GM21390 (cell line): ENCODE measurements around the gene MMP23B.
"Not testable (repeated sequence)": the region's sequence is repeated elsewhere in the genome, so short reads cannot be mapped to it uniquely, and the experiment has no call there.

Source experiments
- ATAC-seq: cut with Tn5 transposase; IDR thresholded peaks from one replicate; pipeline ENCODE4 v1.9.1; 2021; ENCODE audit not compliant: unreplicated experiment

Gene MMP23B

DNA sequence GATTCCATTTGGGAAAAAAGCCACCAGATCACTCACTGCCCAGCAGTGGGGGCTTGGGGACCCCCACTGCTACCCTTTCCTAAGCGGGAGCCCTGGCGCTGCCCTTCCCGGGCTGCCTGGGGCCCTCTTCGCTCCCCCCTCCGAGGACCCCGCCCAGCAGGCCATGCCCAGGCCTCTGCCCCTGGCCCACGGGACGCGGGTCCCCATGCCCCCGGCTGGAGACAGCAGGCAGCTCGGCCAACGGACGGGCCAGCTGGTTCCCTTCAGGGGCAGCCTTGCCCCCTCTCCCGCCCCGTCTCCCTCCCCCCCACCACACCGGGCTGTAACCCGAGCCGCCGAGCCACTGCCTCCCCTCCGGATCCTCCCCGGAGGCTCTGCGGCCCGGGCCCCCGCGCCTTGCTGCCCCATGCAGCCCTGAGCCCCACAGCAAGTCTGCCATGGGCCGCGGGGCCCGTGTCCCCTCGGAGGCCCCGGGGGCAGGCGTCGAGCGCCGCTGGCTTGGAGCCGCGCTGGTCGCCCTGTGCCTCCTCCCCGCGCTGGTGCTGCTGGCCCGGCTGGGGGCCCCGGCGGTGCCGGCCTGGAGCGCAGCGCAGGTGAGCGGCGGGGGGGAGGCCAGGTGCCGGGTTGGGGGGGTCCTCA is at the start of gene MMP23B:
Gene MMP23B (plus strand): TSS at position 392 of the 639 bp plus-strand sequence. CDS start 46 bp downstream, at position 438.
- no peak for ATAC-seq

DNA sequence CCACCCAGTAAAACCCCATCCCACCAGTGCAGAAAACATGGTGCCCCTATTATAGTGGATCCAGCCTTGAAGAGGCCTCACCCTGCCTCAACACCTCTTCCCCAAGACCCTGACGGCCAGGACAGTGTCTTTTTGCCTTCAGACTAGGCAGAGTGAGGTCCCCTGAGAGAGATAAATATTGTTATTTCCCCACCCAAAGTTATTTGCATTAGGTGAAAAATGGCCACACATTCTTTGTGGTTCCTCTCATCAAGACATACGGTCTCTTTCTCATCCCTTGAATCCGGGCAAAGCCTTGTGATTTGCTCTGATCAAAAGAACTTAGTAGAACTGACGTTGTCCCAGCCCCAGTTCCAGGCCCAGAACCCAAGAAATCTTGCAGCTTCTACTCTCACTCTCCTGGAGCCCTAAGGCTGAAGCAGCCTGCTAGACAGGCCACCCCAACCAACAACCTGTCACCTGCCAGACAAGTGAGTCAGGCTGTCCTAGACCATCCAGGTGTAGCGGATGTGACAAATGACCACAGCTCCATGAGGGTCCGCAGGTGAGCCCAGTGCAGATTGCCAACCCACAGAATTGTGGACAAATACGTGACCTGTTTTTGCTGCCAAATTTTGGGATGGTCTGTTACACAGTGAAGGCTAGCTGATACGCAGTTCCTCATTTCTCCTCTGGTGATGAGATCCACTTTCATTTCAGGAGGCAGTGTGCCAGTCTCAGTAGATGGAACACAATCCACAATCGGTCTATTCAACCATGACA is 49.2 kb upstream of the MMP23B start:
- no peak for ATAC-seq

DNA sequence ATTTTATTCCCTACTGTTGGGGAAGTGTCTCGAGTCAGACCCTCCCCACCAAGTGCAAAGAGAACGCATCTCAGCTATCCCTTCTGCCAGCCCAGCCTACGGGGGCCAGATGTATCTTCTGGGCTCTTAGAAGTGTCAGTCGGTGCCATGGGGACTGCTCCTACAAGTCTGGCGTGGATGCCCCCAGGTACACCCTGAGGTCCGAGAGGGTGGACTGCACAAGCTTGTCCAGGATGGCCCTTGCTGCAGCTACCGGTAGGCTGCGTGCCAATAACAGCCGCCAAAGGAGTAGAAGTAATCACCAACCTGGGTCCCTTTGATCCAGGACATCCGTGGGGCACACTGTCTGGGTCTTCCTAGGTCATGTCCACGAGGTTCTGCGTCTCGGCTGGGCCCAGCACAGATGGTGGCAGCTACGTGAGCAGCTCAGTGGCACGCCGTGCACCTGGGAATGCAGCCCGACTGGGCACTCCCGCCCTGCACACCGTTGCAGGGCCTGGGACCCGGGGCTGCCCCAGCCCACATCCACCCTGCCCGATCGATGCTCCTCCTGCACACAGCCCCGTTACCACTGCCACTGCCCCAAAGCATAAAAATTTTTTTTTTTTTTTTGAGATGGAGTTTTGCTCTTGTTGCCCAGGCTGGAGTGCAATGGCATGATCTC is 48.5 kb upstream of the MMP23B start:
- ATAC-seq: no peak

DNA sequence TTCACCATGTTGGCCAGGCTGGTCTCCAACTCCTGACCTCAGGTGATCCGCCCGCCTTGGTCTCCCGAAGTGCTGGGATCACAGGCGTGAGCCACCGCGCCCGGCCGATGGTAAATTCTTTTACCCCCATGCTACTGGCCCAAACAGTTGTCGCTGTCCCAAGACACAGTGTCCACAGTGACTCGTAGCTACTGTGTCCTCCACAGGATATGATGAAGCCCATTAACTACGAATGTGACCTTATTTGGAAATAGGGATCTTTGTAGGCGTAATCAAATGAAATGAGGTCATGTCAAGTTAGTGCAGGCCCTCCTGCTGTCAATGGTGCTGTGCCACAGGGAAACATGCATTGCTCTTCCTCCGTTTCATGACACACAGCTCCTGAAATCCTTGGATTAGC is 40.5 kb upstream of the MMP23B start:
- ATAC-seq: no peak

DNA sequence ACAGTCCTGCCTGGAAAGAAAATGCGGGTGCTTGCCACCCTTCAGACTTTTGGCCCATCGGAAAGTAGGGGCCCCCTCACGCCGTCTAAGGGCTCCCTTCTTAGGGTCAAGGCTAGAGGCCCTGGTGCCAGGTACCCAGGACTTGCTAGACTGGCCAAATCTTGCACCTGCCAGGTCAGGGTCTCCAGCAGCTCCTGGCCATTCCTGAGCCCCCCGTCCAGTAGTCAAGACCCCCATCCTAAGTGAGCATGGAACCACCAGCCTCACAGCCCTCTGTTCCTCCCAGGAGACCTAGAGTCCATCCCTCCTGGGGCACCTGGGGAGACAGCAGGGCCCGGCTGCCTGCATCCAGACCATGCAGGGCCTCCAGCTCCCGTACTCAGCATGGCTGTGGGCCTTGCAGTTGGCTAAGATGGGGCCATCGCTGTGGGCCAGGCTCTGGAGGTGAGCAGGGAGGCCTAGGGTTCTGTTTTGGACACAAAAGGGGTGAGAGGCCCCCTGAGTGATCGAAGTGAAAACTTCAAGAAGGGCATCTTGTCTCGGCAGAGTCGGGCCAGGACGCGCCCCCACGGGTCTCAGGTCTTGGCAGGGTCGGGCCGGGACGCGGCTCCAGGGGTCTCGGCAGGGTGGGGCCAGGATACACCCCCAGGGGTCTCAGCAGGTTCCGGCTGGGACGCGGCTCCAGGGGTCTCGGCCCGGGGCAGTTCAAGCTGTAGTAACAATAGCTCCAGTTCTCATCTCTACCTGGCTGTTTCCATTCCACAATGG is 38.0 kb upstream of the MMP23B start:
- no peak for ATAC-seq

DNA sequence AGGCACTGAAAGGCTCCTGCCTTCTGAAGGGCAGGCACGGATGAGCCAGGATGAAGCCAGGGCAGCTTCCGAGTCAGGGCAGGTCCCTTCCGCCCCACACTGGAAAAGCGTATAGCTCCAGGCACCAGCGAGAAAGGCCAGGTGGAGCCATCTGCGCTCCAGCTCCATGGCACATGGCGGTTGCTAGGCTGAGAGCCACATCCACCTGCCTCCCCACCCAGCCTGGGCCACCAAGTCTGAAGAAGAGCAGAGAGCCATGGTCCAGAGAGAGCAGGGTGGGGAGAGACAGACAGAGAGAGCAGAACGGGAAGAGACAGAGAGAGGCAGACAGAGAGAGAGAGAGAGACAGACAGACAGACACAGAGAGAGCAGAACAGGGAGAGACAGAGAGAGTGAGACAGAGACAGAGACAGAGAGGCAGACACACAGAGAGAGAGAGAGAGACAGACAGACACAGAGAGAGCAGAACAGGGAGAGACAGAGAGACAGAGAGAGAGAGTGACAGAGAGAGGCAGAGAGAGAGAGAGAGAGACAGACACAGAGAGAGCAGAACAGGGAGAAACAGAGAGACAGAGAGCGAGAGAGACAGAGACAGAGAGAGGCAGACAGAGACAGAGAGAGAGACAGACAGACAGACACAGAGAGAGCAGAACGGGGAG is 37.2 kb upstream of the MMP23B start:
- ATAC-seq: no peak

DNA sequence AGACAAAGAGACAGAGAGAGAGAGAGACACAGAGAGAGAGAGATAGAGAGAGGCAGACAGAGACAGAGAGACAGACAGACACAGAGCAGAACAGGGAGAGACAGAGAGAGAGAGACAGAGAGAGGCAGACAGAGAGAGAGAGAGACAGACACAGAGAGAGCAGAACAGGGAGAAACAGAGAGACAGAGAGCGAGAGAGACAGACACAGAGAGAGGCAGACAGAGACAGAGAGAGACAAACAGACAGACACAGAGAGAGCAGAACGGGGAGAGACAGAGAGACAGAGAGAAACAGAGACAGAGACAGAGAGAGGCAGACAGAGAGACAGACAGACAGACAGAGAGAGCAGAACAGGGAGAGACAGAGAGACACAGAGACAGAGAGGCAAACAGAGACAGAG is 36.6 kb upstream of the MMP23B start:
- ATAC-seq: not testable (repeated sequence)

DNA sequence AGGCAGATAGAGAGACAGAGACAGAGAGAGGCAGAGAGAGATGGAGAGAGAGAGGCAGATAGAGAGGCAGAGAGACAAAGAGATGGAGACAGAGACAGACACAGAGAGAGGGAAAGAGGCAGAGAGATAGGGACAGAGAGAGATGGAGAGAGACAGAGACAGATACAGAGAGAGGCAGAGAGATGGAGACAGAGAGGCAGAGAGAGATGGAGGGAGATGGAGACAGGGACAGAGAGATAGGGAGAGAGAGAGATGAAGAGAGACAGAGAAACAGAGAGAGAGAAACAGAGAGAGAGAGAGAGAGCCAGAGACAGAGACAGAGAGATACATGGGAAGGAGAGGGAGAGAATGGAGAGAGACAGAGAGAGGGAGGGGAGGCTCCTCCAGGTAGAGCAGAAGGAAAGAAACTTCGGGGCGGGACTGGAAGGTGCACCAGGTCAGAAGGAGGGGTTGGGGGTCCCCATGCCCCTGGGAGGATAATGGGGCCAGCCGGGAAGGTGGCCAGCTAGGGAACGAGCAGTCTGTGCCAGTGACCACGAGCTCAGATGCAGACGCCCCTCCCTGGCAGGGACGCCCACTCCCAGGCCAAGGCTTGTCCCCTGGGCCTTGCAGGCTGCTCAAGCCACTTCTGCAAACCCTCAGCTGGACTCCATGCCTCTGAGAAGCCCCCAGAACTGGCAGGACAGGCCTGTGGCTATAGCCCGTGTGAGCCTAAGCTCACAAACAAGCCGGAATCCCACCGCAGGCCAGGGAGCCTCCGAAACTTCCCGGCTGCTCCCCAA is 35.3 kb upstream of the MMP23B start:
- ATAC-seq: no peak

DNA sequence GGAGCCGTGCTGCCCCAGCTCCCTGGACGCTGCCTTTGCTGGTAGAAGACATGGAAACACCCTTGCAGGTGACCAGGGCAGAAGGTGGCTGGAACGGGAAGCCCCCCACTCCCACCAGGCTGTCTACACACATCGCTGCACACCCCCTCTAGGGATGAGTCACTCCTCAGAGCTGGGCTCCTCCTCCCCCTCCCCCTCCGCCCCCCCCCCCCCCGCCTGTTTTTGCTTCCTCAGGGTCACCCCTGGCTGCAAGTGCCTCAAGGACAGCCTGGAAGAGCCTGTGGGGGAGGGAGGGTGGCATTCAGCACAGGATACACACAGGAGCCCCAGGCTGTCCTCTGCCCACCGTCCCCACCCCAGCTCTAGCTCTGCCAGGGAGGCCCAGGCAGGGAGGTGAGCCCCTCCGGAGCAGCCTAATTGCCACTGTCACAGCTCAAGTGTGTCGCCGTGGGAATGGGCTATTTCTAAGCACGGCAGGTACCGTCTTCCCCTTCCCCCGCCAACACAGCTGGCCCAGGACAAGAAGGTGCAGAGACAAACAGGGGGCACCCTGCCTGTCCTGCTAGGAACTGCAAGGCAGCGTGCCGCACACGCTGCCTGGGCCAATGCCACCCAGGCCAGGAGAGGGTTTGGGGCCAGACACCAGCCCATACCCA is 34.6 kb upstream of the MMP23B start:
- ATAC-seq: no peak

DNA sequence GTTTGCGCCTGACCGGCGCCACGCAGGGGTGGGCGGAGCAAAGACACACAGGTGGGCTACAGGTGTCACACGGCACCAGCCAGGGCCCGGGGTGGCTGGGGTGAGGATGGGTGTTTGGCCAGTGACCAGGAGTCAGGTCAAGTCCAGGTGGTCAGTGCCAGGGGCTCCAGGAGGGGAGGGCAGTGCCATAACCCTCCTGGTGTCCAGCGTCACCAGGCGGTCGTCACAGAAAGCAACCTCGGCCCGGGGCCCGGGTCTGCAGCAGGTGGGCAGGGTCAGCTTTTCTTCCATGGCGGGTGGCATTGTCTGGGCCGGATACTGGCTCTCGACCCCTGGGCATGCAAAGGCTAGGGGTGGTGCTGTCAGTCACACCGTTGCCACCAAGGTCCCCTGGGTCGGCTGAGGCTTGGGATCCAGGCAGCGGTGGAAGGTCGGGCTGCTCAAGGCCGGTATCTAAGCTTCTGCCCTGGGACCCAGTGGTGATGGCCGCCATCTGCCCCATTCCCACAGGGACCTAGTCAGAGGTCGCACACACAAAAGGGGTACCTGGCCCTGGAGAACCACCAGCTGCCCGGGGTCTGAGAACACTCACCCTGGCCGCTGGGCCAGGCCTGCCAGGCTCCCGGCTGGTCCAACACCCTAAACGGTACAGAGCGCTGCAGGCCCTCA is 33.8 kb upstream of the MMP23B start:
- ATAC-seq: no peak

DNA sequence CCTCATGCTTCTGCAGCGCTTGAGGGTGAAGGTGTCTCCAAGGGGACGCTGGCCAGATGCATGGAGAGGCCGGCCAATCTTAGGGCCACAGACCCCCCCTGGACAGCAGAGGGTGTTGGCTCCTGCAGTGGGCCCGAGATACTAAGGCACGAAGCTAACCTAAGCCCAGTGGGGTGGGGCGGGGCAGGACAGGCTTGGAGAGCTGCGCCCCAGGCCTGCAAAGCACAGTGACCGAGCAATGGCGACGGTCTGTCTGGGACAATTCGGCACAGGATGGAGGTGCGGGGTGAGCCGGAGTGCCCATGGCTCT is 33.3 kb upstream of the MMP23B start:
- no peak for ATAC-seq

DNA sequence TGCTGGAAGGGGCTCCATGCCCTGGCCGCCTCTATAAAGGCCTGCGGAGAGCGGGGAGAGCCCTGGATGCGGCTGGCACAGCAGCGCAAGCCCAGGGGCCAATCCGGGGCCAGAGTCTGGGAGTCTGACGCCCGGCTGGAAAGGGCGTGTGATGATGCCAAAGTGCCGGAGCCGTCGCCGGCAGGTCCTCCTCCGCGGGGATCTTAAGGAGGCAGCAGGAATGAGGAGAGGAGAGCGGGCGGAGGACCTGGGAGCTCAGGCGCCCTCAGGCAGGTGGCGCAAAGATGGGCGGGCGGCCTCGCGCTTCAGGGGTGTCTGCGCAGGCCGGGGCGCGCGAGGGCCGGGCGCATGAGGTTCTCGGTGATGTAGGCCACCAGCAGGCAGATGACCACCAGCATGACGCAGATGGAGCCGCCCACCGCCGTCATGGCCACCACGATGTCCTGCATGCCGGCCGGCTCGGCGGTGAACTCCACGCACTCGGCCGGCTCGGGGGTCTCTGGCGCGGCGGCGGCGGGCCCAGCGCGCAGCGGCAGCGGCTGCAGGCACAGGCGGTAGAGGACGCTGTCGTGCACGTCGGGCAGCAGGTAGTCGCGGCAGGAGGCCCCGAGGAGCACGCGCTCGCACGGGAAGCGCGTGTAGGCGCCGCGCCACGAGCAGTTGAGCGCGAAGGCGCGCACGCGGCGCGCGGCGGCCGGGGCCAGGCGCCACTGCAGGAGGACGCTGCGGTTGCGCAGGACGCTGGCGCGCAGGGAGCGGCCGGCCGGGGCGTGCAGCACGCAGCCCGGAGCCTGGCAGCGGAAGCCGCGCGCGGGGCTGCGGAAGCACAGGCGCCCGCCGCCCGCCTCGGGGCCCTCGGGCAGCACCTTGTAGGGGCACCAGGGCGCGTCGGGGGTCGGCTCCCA is 32.7 kb upstream of the MMP23B start:
- no peak for ATAC-seq

DNA sequence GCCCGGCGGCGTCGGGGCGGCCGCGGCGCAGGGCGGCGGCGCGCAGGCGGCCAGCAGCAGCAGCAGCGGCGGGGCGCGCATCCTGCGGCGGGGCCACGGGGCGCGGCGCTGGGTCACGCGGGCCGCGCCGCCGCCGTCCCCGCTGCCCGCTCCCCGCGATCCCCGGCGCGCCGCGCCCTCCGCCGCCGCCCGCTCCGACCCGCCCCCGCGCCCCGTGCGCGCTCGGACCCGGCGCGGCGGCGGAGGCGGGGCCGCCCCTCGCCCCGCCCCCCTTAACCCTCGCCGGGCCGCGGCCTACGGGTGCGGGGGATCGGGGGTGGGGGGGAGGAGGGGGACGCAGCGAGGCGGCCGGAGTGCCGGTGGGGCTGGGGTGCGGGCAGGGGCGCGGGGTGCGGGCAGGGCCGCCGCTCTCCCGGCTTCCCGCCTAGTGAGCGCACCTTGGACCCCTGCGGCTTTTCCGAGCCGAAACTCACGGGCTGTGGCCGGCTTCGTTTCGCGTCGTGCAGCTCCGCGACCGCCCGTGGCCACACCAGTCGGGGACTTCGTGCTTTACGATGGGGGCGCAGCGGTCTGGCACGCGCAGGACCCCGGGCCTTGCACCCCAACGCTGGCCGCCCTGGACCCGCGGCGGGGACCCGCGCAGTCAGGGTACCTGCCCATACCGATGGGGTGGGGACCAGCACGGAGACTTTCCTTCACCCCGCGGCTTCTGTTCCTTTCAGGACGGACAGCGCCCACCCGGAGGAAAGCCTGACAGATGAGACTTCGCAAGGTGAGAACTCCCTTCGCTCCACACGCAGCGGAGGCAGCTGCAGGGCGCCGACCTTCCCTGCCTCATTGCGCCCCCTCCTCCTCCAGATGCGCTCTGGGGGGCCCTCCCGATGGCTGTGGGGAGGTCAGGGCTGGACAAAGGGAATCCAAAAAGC is 31.8 kb upstream of the MMP23B start, which contains the start of gene FNDC10:
Gene FNDC10 (minus strand): TSS at position 201 of the 926 bp plus-strand sequence. CDS start 120 bp downstream, at position 81.
- no peak for ATAC-seq

DNA sequence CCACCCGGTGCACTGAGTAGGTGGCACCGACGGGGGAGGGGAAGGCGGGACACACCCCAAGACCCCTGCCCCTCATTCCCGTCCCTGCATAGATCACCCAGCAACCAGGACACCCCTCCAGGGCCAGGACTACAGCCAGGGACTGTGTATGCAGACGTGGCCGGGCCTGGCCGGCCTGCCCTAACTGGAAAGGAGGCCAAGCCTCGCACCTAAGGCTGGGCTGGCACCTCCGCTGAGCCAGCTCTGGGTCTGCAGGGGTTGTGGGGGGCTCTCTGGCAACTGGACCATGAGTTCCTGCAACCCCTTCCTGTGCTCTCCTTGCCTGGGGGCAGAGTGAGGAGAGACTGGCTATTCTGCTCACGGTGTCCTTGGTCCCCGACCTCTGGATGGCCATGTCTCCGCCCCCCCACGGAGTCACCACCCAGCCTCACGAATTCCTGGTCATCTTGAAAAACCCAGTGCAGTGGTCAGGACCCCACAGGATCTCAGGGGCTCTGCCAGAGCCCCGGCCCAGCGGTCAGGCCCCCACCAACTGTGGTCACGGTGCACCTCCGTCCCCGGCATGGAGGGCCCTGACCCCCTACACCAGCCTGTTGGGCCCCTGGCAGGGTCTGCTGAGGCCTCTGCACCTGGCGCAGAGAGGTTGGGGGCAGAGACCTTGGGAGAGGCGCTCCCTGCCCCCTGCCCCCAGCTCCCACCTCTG is 31.0 kb upstream of the MMP23B start:
- no peak for ATAC-seq

DNA sequence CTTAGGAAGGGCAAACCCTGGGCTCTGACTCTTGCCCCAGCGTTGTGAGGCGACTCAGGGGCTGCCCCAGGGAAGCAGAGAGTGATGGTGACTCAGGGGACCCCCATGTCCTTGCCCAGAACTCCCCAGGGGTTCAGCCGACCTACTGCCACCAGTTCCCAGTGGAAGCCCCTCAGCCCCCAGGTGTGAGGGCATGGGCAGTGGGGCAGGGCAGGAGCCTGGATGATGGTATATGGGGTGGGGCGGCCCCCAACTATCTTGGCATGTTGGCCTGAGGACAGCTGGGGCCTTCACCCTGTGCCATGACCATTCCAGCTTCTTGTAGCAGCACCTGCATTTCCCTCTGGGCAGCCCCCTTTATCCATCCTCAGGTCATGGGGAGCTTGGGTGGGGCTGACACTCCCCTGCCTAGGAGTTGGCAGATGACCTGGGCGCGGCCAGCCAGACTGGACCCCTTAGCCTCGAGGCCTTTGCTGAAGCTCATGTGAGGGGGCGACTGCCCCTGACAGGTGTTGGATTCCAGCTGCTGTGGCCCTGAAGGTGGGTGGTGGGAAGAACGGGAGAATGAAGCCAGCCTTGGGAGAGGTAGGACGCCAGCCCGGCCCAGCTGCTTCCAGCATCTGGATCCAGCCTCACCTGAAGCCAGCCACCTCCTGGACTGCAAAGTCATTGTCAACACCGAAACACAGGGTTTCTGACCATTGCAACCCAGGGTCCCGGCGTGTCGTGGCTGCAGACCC is 30.2 kb upstream of the MMP23B start:
- no peak for ATAC-seq
